ENCODE results near the gene KRTAP10-12. TPM values are rescaled to one million over a fixed set of nuclear protein-coding genes. Genes with fewer than 3 reads are reported as not detected.

Gene KRTAP10-12
- total and polyA plus RNA-seq, 2 of the 13 experiments (the other 11 are each of a cell fraction or from before 2014, with no cell fraction given), result not detected

- peak; percentile 66; the same call in 1 of the 2 replicates for TF ChIP-seq ZNF782 (CRISPR knock-in tag; IDR thresholded peaks at IDR 0.05; ENCODE audit: borderline replicate concordance)
- peak; percentile 64; the same call in 1 of the 2 replicates for TF ChIP-seq ZNF335 (CRISPR knock-in tag; IDR thresholded peaks at IDR 0.05)
- TF ChIP-seq KDM1A (CRISPR knock-in tag; IDR thresholded peaks at IDR 0.05), result no peak
- TF ChIP-seq CEBPG (CRISPR knock-in tag; IDR thresholded peaks at IDR 0.05), result no peak
- TF ChIP-seq SMAD9 (CRISPR knock-in tag; IDR thresholded peaks at IDR 0.05), result 0 out of 2 replicates have a peak, but pooled peaks have one; percentile 49
- TF ChIP-seq E2F1 (CRISPR knock-in tag; IDR thresholded peaks at IDR 0.05), result no peak
- 0 out of 2 replicates have a peak, but pooled peaks have one; percentile 20 for TF ChIP-seq JUN (CRISPR knock-in tag; IDR thresholded peaks at IDR 0.05)
- TF ChIP-seq ZNF557 (CRISPR knock-in tag; IDR thresholded peaks at IDR 0.05), result no peak
- no peak for TF ChIP-seq DMTF1 (CRISPR knock-in tag; IDR thresholded peaks at IDR 0.05)
- TF ChIP-seq YEATS4 (CRISPR knock-in tag; IDR thresholded peaks at IDR 0.05; ENCODE audit: borderline replicate concordance), result no peak
- TF ChIP-seq ZNF607 (CRISPR knock-in tag; IDR thresholded peaks at IDR 0.05; ENCODE audit: borderline replicate concordance), result peak; percentile 87
- no peak for TF ChIP-seq ZNF224 (CRISPR knock-in tag; IDR thresholded peaks at IDR 0.05)
- TF ChIP-seq ATF7 (IDR thresholded peaks at IDR 0.05), result no peak
- no peak for TF ChIP-seq ATF7 (CRISPR knock-in tag; IDR thresholded peaks at IDR 0.05)
- TF ChIP-seq ZNF329 (CRISPR knock-in tag; IDR thresholded peaks at IDR 0.05; ENCODE audit: low read depth), result 0 out of 2 replicates have a peak, but pooled peaks have one; percentile 37
- 0 out of 2 replicates have a peak, but pooled peaks have one; percentile 22 for TF ChIP-seq MNT (IDR thresholded peaks at IDR 0.05)
- TF ChIP-seq NR3C1 (CRISPR knock-in tag; IDR thresholded peaks at IDR 0.05), result no peak
- no peak for TF ChIP-seq GZF1 (CRISPR knock-in tag; IDR thresholded peaks at IDR 0.05)
- TF ChIP-seq ZNF274 (CRISPR knock-in tag; IDR thresholded peaks at IDR 0.05), result peak; percentile 55; the same call in 1 of the 2 replicates
- TF ChIP-seq ZNF251 (CRISPR knock-in tag; IDR thresholded peaks at IDR 0.05), result no peak
- TF ChIP-seq ZNF670 (CRISPR knock-in tag; IDR thresholded peaks at IDR 0.05; ENCODE audit: borderline replicate concordance), result peak; percentile 66; the same call in 1 of the 2 replicates
- TF ChIP-seq MXD3 (CRISPR knock-in tag; IDR thresholded peaks at IDR 0.05), result peak; percentile 54; the same call in 1 of the 2 replicates
- TF ChIP-seq CHD4 (IDR thresholded peaks at IDR 0.05; ENCODE audit: borderline replicate concordance, low read length), result no peak
- TF ChIP-seq ZNF225 (CRISPR knock-in tag; IDR thresholded peaks at IDR 0.05), result no peak
Measured at GRCh38 chr21:44702973-44703730, 6.2 kb downstream of the KRTAP10-12 start (continued).
